Fibroblast of peridontal ligament (primary cell): ENCODE data around the gene RPP38.
A peak's percentile ranks its signal among the peaks of the same experiment; 100 is the strongest.

Experiments used
- DNase-seq: peaks from one replicate; pipeline ENCODE4 v3.0.0-alpha.2; 2010; ENCODE audit errors: extremely low read depth

The RPP38 gene, protein sequence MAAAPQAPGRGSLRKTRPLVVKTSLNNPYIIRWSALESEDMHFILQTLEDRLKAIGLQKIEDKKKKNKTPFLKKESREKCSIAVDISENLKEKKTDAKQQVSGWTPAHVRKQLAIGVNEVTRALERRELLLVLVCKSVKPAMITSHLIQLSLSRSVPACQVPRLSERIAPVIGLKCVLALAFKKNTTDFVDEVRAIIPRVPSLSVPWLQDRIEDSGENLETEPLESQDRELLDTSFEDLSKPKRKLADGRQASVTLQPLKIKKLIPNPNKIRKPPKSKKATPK

DNA sequence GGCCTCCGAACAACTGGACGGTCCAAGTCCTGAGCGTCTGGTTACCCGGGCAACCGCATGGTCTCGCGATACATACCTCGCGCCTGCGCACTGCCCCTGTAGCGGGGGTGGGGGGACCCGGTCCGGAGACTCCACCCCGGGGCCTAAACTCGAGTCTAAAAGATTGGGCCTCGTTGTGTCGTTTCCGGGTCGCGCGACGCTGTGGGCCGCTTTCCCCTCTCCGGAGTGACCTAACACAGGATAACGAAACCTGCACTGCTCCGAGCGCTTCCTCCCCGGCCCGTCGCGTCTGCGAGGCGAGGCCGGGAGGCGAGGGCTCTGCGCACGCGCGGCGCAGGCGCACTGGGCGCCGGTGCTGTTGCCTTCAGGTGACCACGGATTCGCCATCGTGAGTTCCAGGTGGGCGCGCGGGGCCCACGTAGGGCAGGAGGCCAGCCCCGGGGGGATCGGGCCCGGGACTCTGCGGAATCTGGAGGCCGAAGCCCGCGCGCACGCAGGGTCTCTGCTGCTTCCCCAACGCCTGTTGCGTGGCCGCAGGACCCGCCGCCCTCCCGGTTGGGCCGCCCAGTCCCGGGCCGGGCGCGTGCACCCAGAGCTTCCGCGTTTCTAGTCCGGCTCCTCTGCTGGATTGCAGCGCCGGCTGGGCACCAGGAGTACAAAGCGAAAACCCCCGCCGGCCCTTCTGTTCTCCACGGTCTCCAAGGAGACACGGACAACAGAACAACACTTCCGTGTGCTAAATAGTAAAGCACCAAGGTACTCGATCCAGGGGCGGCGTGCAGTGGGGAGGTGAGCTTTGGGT, at the start of gene RPP38:
TSS of gene RPP38 (plus strand) at position 345 of the 802 bp plus-strand sequence. CDS start 5,960 bp downstream, outside the sequence.
- peak; percentile 94 for DNase-seq

DNA sequence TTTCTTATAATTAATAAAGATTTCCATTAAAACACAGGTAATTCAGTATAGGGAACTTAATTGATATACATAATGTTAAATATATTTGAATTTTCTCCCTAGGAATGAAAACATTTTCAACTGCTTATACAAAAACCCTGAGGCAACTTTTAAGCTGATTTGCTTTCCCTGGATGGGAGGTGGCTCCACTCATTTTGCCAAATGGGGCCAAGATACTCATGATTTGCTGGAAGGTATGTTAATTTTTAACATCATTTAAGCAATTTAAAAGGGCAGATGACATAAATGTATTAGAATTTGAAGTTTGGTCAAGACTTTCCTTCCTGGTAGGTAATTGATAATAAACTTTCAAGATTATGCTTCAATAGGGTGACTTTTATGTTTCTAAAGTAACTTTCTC, 47.6 kb upstream of the RPP38 start:
- no peak for DNase-seq

DNA sequence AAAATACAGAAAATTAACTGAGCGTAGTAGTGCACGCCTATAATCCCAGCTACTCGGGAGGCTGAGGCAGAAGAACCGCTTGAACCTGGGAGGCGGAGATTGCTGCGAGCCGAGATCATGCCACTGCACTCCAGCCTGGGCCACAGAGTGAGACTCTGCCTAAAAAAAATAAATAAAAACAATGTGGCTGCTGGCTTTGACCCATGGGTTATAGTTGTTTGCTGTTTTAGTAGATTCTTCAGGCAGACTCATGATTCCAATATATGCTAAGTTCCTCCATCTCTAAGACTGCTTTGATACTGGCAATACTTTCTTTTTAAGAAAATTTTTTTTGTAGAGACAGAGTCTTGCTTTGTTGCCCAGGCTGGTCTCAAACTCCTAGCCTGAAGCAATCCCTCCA, 45.0 kb upstream of the RPP38 start:
- peak; percentile 30 for DNase-seq

DNA sequence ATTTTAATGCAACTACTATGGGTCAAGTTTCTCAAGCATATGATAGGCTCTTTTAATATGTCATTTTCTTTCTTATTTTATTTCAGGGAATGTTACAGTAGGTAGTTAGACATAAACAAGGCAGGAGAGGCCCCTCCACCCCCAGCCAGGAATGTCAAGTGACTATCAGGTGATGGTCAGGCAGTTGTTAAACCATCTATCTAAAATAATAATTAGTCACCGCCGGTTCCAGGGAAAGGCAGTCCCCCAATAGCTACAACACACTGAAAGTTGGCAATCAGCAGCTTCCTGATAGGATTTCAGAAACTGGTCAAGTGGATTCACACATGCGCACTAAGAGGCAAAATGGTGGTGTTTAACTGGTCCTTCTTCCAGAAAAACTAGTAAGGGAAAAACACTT, 44.1 kb upstream of the RPP38 start:
- DNase-seq: no peak

DNA sequence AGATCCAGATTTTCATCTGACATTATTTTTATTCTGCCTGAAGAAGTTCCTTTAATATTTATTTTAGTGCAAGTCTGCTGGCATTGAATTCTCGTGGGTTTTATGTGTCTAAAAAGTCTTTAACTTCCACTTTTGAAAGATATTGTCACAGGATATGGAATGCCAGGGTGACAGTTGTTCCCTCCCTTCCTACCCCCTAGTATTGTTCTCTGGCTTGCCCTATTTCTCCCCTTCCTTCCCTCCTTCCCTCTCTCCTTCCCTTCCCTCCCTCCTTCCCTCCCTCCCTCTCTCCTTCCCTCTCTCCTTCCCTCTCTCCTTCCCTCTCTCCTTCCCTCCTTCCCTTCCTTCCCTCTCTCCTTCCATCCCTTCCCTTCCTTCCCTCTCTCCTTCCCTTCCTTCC, 38.5 kb upstream of the RPP38 start:
- DNase-seq: no peak

DNA sequence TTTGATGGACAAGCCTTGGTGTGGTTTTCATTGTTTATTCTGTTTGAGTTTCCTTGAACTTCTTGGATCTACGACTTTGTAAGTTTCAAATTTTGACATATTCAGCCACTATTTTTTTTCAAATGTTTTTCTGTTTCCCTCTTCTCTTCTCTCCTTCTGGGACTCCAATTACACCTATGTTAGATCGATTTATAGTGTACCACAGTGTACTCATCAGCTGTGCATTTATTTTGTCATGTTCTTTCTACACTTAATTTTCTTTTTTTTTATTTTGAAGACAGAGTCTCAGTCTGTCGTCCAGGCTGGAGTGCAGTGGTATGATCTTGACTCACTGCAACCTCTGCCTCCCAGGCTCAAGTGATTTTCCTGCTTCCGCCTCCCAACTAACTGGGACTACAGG, 37.2 kb upstream of the RPP38 start:
- DNase-seq: no peak

DNA sequence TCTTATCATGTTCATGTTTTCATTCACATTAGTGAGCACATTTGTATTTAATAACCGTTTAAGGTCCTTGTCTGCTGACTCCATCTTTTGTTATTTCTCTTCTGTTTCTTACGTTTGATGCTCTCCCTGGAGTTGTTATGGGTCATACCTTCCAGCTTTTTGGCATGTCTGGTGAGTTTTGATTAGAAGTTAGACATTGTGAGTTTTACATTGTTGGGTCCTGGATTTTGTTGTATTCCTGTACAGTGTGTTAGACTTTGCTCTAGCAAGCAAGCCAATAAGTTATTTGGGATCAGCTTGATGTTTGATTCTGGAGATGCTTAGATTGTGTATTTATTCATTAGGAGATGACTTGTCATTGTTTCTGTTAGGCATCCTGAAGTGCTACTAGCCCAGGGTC, 36.5 kb upstream of the RPP38 start:
- no peak for DNase-seq

DNA sequence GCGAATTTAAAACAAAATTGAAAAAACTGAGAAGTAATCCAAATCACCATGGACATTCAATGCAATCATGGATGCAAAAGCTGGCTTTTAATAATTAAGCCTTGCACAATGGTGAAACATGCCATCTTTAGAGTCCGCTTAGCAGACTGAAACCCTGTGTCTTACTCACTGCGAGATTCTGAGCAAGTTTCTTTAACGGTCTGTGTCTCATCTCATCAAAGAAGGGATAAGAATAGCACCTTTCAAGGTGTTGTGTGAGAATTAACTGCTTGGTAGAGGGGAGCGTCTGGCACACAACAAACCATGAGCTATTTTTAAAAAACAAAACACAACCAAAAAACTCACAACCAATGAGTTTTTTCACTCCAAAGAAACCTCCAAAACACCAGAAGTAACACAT, 30.0 kb upstream of the RPP38 start:
- DNase-seq: no peak

DNA sequence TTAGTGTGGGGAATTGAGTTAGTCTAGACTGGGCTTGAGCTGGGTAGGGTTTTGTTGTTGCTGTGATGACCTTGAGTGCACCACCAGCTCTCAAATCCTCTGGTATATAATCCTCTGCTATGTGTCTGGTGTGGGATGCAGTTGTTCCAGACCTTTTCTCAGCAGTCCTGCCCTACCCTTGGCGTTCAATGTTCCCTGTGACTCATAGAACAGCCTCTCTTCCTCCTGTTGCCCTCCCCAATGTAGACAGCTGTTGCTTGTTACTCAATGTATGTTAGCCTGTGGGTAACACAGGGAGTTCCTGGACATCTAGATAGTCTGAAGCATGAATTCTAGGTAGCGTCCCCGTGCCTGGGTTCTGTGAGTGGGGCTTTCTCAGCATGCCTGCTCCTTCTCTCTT, 28.4 kb upstream of the RPP38 start:
- DNase-seq: peak; percentile 72

DNA sequence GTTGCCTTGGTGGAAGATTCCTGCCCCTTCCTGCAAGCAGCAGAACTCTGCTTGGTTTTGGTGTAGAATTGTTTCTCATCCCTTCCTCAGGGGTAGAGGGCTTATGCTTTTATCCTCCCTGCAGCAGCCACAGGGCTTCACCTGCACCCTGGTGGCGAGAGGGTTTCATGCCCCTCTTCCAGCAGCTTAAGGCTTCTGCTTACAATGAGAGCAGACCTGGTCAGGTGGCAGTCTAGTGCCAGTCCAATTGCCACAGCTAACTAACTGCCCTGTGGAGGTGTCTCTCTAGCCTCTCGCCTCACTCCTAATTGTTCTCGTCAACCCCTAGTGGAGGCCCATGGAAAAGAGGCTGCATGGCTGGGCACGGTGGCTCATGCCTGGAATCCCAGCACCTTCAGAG, 27.9 kb upstream of the RPP38 start:
- no peak for DNase-seq

DNA sequence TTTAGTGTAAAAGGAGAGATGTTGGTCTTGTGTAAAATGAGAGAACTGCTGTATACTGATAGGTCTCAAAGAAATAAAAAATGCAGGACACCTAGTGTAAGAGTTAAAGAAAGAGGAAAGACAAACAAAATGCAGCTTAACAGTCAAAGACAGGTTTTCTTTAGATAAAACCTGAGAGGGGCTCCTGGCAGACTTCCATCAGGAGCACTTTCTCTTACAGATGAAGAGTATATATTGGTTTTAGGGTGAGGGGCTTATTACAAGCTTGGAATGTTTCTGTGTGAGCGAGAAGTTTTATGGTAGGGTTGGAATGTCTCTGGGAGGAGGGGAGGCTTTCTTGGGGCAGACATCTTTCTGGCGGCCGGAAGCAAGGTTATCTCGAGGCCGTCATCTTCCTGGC, 24.8 kb upstream of the RPP38 start:
- no peak for DNase-seq

DNA sequence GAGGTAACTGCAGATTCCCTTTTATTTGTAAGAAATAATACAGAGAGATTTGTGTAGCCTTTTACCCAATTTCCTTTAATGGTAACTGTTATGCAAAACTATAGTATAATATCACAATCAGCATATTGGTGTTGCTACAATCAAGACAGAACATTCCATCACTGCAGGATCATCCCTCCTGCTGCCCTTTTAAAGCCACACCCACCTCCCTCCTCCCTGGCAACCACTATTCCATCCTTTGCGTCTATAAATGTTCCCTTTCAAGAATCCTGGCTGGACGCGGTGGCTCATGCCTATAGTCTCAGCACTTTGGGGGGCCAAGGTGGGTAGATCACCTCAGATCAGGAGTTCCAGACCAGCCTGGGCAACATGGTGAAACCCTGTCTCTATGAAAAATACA, 21.7 kb upstream of the RPP38 start:
- DNase-seq: no peak

DNA sequence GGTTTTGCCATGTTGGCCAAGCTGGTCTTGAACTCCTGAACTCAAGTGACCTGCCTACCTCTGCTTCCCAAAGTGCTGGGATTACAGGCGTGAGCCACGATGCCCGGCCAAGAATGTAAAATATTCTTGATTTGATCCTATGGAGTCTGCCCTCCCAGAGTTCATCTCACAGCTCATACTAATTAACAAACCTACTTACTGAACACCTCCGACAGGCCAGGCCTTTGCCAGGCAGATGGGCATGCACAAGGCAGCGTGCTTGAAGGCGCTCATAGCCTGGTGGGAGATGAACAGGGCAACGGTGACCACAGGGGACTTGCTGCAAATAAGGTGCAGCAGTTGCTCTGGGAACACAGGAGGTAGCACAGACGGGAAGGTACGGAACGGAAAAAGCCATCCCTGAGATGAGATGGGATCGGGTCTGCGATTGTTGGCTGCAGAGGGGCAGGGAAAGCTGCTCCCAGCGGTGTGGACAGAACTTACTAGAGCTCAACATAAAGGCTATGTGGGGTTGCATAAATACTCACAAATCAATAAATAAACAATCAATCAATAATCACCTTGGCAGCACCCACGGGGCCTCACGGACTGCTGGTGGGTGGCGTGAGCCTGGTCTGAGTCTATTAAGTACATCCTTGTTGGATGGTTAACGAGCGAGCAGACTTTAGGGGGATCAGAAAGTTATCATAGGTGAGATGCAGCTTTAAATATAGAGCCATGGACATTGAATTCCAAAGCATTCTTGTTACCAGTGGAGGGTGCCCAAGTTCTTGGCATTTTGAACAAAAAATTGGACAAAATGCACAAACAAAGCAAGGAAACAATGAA, 13.3 kb upstream of the RPP38 start:
- DNase-seq: no peak

DNA sequence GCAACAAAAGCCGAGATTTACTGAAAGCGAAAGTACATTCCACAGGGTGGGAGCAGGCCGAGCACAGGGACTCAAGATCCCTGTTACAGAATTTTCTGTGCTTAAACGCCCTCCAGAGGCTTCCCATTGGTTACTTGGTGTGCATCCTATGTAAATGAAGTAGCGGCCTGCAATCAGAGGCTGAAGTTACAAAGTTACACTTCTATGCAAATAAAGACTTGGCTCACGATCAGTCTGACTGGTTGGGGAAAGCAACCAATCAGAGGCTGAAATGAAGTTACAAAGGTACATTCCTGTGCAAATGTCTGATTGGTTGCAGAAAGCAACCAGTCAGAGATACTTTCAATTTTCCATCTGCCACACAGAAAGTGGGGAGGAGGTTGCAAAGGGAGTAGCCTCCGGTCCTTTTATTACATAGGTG, 12.6 kb upstream of the RPP38 start:
- peak; percentile 99 for DNase-seq

DNA sequence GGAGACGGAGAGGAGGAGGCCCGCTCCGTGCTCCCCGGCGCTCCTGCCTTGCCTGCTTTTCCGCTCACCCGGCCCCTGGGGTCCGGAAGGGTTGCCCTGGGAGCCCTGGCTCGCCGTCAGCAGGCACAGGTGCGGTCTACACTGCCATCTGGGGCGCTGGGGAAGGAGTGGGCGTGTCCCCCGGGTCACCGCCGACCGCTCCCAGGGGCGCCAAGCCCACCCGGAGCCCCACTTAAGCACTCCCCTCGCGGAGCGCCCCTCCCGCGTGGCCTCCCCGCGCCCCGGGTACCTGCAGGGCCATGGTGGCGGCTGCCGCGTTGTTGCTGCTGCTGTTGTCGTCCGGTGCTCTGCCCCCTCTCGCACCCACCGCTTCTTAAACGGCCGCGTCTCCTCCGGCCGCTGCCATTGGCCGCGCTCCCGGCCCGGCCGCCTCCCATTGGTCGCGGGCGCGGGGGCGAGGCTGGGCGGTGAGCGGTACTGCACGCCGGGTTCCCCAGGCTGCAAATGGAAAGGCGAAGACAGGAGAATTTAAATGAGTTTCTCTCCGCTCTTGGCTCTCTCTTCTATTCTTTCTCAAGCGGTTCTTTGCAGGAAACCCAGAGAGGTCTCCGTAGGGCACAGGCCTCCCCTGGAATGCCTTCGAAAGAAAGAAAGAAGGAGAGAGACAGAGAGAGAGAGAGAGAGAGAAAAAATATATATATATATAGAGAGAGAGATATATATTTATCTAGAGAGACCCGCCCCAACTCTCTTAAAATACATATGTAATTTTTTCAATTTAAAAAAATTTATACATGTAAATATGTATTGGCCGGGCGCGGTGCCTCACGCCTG, 8.5 kb upstream of the RPP38 start, which contains the start of gene ACBD7:
TSS of gene ACBD7 (minus strand) at position 349 of the 834 bp plus-strand sequence. CDS start at position 301, 48 bp downstream.
- peak; percentile 54 for DNase-seq

DNA sequence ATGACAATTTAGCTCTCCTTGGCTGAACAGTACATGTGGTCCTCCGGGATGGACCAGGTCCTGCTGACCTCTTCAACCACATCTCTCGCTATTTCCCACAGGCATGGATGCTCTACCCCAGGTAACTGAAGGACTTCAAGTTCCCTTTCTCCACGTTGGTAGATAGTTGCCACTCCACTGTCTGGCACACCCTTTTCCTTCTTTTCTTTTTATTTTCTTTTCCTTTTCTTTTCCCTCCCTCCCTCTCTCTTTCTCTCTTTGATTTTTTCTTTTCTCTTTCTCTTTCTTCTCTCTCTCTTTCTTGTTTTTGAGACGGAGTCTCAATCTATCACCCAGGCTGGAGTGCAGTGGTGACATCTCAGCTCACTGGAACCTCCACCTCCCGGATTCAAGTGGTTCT, 5.7 kb upstream of the RPP38 start:
- DNase-seq: no peak

DNA sequence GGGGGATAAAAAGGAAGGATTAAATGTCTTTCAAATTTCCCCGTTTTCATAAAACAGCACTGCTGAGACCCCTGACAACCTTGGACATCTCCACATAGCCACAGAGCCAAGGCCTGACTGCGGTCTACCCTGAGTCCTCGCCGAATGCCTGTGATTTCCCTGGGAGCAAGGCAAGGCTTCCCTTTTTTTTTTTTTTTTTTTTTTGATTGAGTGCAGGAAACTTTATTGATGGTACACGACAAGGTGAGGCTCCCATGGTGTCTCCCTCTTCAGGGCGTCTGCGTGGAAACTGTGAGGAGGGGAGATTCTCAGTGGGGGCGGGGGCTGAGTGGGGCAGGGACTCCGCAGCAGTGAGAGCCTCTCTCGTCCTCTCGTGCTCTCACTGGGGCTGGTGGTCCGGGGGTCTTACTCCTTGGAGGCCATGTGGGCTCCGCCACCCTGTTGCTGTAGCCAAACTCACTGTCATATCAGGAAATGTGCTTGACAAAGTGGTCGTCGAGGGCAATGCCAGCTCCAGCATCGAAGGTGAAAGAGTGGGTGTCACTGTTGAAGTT, 4.2 kb upstream of the RPP38 start:
- no peak for DNase-seq

DNA sequence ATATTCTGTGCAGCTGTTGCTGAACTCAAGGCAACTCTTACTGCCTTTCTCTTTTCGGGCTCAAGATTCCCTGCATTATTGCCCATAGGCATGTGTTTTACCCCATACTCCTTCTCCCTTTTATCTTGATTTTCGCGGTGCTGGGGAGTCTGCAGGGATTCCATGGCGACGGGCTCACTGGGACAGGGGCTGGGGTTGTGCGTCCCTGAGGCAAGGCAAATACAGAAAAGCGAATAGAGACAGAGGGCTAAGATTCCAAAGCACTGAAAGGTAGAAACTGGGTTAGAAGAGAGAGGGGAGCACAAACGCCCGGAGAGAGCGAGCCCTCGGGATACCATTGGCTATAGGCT, 519 bp upstream of the RPP38 start:
- DNase-seq: no peak

DNA sequence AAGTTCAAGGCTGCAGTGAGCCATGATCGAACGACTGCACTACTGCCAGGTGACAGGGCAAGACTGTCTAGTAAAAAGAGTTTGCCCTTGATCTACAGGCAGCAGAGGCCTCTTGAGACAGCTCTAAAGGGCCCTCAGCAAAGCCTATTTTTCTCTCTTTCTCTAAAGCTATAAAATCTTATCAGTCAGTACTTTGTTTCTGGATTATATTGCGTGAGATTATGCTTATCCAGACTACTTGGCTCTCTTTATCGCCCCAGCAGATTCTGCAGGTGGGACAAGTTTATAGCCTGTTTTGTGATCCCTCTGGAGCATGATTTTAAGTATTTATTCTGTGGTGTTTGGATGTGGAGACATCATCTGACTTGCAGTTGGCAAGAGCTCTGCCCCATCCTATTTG, 2.7 kb downstream of the RPP38 start:
- DNase-seq: no peak

DNA sequence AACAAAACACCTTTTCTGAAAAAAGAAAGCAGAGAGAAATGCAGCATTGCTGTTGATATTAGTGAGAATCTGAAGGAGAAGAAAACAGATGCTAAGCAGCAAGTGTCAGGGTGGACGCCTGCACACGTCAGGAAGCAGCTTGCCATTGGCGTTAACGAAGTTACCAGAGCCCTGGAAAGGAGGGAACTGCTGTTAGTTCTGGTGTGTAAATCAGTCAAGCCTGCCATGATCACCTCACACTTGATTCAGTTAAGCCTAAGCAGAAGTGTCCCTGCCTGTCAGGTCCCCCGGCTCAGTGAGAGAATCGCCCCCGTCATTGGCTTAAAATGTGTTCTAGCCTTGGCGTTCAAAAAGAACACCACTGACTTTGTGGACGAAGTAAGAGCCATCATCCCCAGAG, 6.4 kb downstream of the RPP38 start:
- no peak for DNase-seq

DNA sequence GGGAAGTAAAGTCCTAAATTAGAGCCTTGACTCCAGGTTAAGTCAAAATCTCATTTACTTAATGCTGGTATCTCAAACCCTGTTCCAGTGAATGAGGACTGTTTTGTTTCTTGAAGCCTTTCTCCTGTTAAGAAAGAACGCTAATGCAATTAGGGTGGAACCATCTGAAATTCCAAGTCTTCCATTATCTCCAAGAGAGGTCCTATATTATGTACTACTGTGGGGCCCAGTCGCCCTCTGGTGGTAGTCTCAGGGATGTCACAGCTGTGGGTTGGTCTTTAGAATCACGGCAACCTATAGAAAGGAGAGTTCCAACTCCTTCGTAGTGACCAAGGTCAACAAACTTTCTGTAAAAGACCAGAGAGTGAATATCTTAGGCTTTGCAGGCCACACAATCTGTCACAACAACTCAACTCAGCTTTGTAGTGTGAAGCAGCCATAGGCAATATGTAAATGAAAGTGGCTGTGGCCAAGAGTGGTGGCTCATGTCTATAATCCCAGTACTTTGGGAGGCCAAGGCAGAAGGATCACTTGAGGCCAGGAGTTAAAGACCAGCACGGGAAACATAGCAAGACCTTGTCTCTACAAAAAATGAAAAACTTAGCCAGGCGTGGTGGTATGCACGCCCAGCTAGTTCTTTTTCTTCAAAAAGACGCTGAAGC, 9.3 kb downstream of the RPP38 start:
- DNase-seq: peak; percentile 80
